ENCODE data around the gene PWWP2B. TPM values are rescaled to one million over a fixed set of nuclear protein-coding genes. Genes with fewer than 3 reads are reported as not detected.

Gene PWWP2B
- total and polyA plus RNA-seq, 2 of the 8 experiments (the other 6 are each of a cell fraction or from before 2014, with no cell fraction given) = 5.3 to 10.8 TPM

GRCh38 chr10:132446195-132446581, 49.2 kb downstream of the PWWP2B start:
- POLR2A ChIA-PET (ENCODE audit: partially characterized antibody) = interaction anchor here (0.8 to 1.7 kb wide), 5 partner anchors 12 to 42 kb away, joined by 3 to 8 read pairs (median 4); no protein-coding TSS in a partner anchor
- Histone ChIP-seq H3K23me2 (ENCODE audit: low read depth, low read length) (peaks cover 2% of the 10 kb centered on the region; the same call in 1 of the 2 replicates), H3K4me2 (ENCODE audit: insufficient read depth in 1 of 2, low read depth in 2 of 2, low read length in 2 of 2) (no peak overlapping the region), H3K4me1 (replicated peaks in 1 of 4; ENCODE audit: control insufficient read depth in 3 of 4, insufficient read depth in 4 of 4, low read length in 3 of 4) (peaks cover 3 to 36% (median 25%) of the 10 kb centered on the region in 4 experiments), H2BK12ac (ENCODE audit: low read depth, low read length) (peak overlapping the region; percentile 97; the same call in 1 of the 2 replicates), H3K23ac (ENCODE audit: insufficient read length) (no peak overlapping the region), H4K5ac (ENCODE audit: insufficient read length, low read depth, low read length) (no peak overlapping the region), H2AK5ac (ENCODE audit: low read depth, low read length) (no peak overlapping the region), H4K20me1 (replicated peaks in 1 of 2; ENCODE audit: control insufficient read depth in 1 of 2, insufficient read depth in 2 of 2, low read length in 2 of 2) (peaks cover 0 to 4% of the 10 kb centered on the region in 2 experiments), H3K56ac (replicated peaks; ENCODE audit: insufficient read length, low read depth, low read length) (no peak overlapping the region), H3K79me2 (ENCODE audit: control insufficient read depth in 1 of 2, insufficient read depth in 2 of 2, low read length in 2 of 2) (no peaks in the 10 kb centered on the region), H3K9me3 (ENCODE audit: insufficient read depth in 2 of 2, low read depth in 1 of 2, low read length in 1 of 2) (no peaks in the 10 kb centered on the region), H2BK20ac (ENCODE audit: low read length) (peak overlapping the region; percentile 86; the same call in 1 of the 2 replicates), H3K27me3 (replicated peaks in 1 of 4; ENCODE audit: control insufficient read depth in 3 of 4, extremely low read depth in 1 of 4, insufficient read depth in 3 of 4, low read length in 3 of 4) (no peaks in the 10 kb centered on the region), H4K8ac (ENCODE audit: extremely low read depth, insufficient read depth, low read length) (peak overlapping the region; percentile 81), H3K4ac (replicated peaks; ENCODE audit: insufficient read length, low read depth, low read length) (no peak overlapping the region), H3K79me1 (ENCODE audit: low read depth, low read length) (peaks cover 3% of the 10 kb centered on the region), H4K91ac (replicated peaks; ENCODE audit: insufficient read length, low read length) (peak overlapping the region; percentile 25), H2BK15ac (ENCODE audit: low read length) (peak overlapping the region; percentile 81; the same call in 1 of the 2 replicates), H2AFZ (ENCODE audit: low read length) (no peak overlapping the region), H2BK5ac (ENCODE audit: low read depth, low read length) (peak overlapping the region; percentile 82; the same call in 1 of the 2 replicates), H3K18ac (ENCODE audit: extremely low read depth, low read length) (peak overlapping the region; percentile 48; the same call in 1 of the 2 replicates), H3K14ac (ENCODE audit: insufficient read length) (no peak overlapping the region), H3K27ac (ENCODE audit: low read depth, low read length) (no peak overlapping the region; the same call in 1 of the 2 replicates), H3K4me3 (ENCODE audit: extremely low read depth in 1 of 4, insufficient read depth in 2 of 4, low read depth in 3 of 4, low read length in 4 of 4) (no peak overlapping the region), H2BK120ac (replicated peaks; ENCODE audit: low read depth, low read length) (no peak overlapping the region), H3K9ac (replicated peaks in 1 of 4; ENCODE audit: extremely low read depth in 1 of 4, low read depth in 3 of 4, low read length in 3 of 4) (no peak overlapping the region), H3K36me3 (ENCODE audit: control insufficient read depth in 2 of 4, insufficient read depth in 4 of 4, low read length in 3 of 4) (no peaks in the 10 kb centered on the region)
- DNase-seq (ENCODE audit: low read depth in 1 of 2, low spot score in 2 of 2) (no peak), FAIRE-seq (no peak)
- CTCF ChIA-PET (ENCODE audit: partially characterized antibody) = interaction anchor here (0.7 to 3.0 kb wide), 10 partner anchors 23 to 224 kb away, joined by 3 to 13 read pairs (median 4); no protein-coding TSS in a partner anchor
- WGBS, 2 experiments (ENCODE audit: extremely low coverage in 1 of 2, insufficient coverage in 1 of 2, insufficient read length in 1 of 2, insufficient replicate concordance in 2 of 2, low coverage in 1 of 2, low lambda C conversion rate in 2 of 2, missing lambda C conversion rate in 1 of 2) = 95% methylated on average over 15 of the region's 17 CpGs; no CpG with 5 or more reads in 1 of the 2 experiments
- TF ChIP-seq EZH2 (IDR thresholded peaks at IDR 0.05; ENCODE audit: low read depth, low read length, severe bottlenecking) (no peak), CHD1 (IDR thresholded peaks at IDR 0.05; ENCODE audit: low read depth, low read length) (no peak), BCL11A (IDR thresholded peaks at IDR 0.05; ENCODE audit: low read depth in 2 of 2, low read length in 2 of 2) (no peak), GABPA (IDR thresholded peaks at IDR 0.05; ENCODE audit: borderline replicate concordance, insufficient read depth, low read length) (no peak), POU5F1 (IDR thresholded peaks at IDR 0.05; ENCODE audit: low read depth, low read length) (no peak), TCF12 (IDR thresholded peaks at IDR 0.05; ENCODE audit: low read depth, low read length) (no peak), KDM5A (IDR thresholded peaks at IDR 0.05; ENCODE audit: low read length) (no peak), CBX8 (IDR thresholded peaks at IDR 0.05; ENCODE audit: borderline replicate concordance, low read depth, low read length) (no peak), CBX5 (IDR thresholded peaks at IDR 0.05; ENCODE audit: low read depth, low read length) (no peak)
- TF ChIP-seq, protein P1, sequence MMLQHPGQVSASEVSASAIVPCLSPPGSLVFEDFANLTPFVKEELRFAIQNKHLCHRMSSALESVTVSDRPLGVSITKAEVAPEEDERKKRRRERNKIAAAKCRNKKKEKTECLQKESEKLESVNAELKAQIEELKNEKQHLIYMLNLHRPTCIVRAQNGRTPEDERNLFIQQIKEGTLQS (IDR thresholded peaks at IDR 0.05; ENCODE audit: insufficient read depth, low read depth, low read length) = no peak

All from H1 (cell line).